Astrocyte (in vitro differentiated cells and primary cell): ENCODE results near the gene SUSD2. TPM values are rescaled to one million over a fixed set of nuclear protein-coding genes. Genes with fewer than 3 reads are reported as not detected.

Experiments
- DNase-seq: peaks from one replicate; pipeline ENCODE4 v3.0.0-alpha.2; 2010; ENCODE audit warnings: low read depth
- FAIRE-seq: peaks from 2 replicates; lab custom pipeline; 2011; peaks lifted over from hg19 to GRCh38; lab: Jason Lieb, UNC
- H2AFZ ChIP-seq: 2 replicates; pipeline ENCODE4 v1.6.0; 2012; ENCODE audit warnings: low read depth, low read length, inconsistent platforms
- H3K27ac ChIP-seq: 2 replicates; pipeline ENCODE4 v1.5.1; 2011; ENCODE audit warnings: low read depth, low read length, inconsistent platforms
- H3K27me3 ChIP-seq: 2 replicates; pipeline ENCODE4 v1.6.0; 2011; ENCODE audit warnings: low read length, inconsistent platforms; ENCODE audit not compliant: insufficient read depth
- H3K36me3 ChIP-seq: 2 replicates; pipeline ENCODE4 v1.5.1; 2011; ENCODE audit warnings: low read length, inconsistent platforms; ENCODE audit not compliant: insufficient read depth
- H3K4me1 ChIP-seq: 2 replicates; pipeline ENCODE4 v1.5.1; 2011; ENCODE audit warnings: low read length, inconsistent platforms; ENCODE audit not compliant: insufficient read depth
- H3K4me2 ChIP-seq: 2 replicates; pipeline ENCODE4 v1.6.0; 2012; ENCODE audit warnings: low read length, inconsistent platforms
- H3K4me3 ChIP-seq: 2 replicates; pipeline ENCODE4 v1.5.1; 2011; ENCODE audit warnings: low read depth, mild to moderate bottlenecking, low read length, inconsistent platforms; ENCODE audit not compliant: insufficient read depth
- H3K79me2 ChIP-seq: 2 replicates; pipeline ENCODE4 v1.6.0; 2012; ENCODE audit warnings: mild to moderate bottlenecking, low read length, inconsistent platforms; ENCODE audit not compliant: insufficient read depth
- H3K9ac ChIP-seq: 2 replicates; pipeline ENCODE4 v1.6.0; 2012; ENCODE audit warnings: mild to moderate bottlenecking, low read length, inconsistent platforms
- H3K9me3 ChIP-seq: 2 replicates; pipeline ENCODE4 v1.5.1; 2012; ENCODE audit warnings: low read depth, mild to moderate bottlenecking, low read length, inconsistent platforms; ENCODE audit not compliant: insufficient read depth
- H4K20me1 ChIP-seq: 2 replicates; pipeline ENCODE4 v1.6.0; 2012; ENCODE audit warnings: low read length, inconsistent platforms; ENCODE audit not compliant: insufficient read depth
- H3K27ac Mint-ChIP-seq: one replicate; pipeline ENCODE4 v1.8.0; 2021; ENCODE audit warnings: mild to moderate bottlenecking, mixed read lengths; ENCODE audit not compliant: unreplicated experiment
- H3K27me3 Mint-ChIP-seq: one replicate; pipeline ENCODE4 v1.8.0; 2021; ENCODE audit warnings: low read depth, mixed read lengths; ENCODE audit not compliant: unreplicated experiment
- H3K36me3 Mint-ChIP-seq: one replicate; pipeline ENCODE4 v1.8.0; 2021; ENCODE audit warnings: low read depth, mixed read lengths; ENCODE audit not compliant: unreplicated experiment
- H3K4me1 Mint-ChIP-seq: one replicate; pipeline ENCODE4 v1.8.0; 2021; ENCODE audit warnings: low read depth, mixed read lengths; ENCODE audit not compliant: unreplicated experiment
- H3K4me3 Mint-ChIP-seq: one replicate; pipeline ENCODE4 v1.8.0; 2021; ENCODE audit warnings: mild to moderate bottlenecking, moderate library complexity, mixed read lengths; ENCODE audit not compliant: unreplicated experiment
- H3K9me3 Mint-ChIP-seq: one replicate; pipeline ENCODE4 v1.8.0; 2021; ENCODE audit warnings: mild to moderate bottlenecking, mixed read lengths; ENCODE audit not compliant: unreplicated experiment
- EZH2 ChIP-seq: IDR thresholded peaks from 2 replicates; pipeline ENCODE4 v1.6.1; 2012; ENCODE audit warnings: mild to moderate bottlenecking, low read length, inconsistent platforms; ENCODE audit not compliant: insufficient read depth
- total RNA-seq: library from RNA; stranded (reverse); gene quantifications from 2 replicates; pipeline ENCODE4 v1.2.1, GENCODE V29; 2021
- TF ChIP-seq, protein P1 (sequence below): IDR thresholded peaks from 2 replicates; pipeline ENCODE4 v1.5.1; 2011; ENCODE audit warnings: low read depth, mild to moderate bottlenecking, inconsistent platforms, low read length, moderate library complexity; ENCODE audit not compliant: insufficient read depth

The SUSD2 gene
- total RNA-seq, 1 donor from 2014 or later = 0.77 TPM

DNA sequence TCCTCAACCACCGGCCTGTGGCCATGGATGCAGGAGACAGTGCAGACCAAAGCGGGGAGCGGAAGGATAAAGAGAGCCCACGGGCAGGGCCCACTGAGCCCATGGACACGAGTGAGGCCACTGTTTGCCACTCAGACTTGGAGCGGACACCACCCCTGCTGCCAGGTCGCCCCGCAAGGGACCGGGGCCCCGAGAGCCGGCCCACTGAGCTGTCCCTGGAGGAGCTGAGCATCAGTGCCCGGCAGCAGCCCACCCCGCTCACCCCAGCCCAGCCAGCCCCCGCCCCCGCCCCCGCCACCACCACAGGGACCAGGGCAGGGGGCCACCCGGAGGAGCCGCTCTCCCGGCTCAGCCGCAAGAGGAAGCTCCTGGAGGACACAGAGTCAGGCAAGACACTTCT lies 14.5 kb upstream of the SUSD2 start:
- H3K36me3 ChIP-seq = peaks cover 5% of the 10 kb centered on the region

DNA sequence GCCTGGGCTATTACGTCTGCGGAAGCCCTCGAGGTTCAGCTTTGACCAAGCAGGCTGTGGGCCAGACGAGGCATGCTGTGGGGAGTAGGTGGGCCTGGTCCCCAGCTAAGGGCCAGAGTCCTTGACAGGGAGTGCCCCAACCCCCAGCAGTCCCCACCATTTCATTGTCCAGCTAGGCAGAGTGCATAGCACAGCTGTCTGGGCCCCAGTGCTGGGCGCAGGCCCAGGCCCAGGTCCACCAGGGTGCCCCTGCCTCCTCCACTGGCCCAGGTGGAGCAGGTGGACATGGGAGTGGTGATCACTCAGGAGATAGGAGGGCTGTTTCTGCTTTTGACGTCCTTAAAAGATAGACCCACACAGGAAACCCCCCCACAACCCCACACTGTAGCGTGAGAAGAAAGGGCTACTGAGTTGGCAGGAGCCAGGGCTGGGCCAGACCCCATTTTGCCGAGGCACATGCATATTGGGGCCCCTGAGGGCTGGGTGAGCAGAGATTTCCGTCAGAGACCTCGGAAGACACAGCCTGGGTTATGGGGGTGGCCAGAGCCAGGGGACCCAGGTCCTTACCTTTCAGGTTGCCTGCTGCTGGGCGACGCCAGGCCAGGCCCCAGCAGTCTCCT lies 11.7 kb upstream of the SUSD2 start:
- TF ChIP-seq EZH2 = no peak
- TF ChIP-seq, protein P1, sequence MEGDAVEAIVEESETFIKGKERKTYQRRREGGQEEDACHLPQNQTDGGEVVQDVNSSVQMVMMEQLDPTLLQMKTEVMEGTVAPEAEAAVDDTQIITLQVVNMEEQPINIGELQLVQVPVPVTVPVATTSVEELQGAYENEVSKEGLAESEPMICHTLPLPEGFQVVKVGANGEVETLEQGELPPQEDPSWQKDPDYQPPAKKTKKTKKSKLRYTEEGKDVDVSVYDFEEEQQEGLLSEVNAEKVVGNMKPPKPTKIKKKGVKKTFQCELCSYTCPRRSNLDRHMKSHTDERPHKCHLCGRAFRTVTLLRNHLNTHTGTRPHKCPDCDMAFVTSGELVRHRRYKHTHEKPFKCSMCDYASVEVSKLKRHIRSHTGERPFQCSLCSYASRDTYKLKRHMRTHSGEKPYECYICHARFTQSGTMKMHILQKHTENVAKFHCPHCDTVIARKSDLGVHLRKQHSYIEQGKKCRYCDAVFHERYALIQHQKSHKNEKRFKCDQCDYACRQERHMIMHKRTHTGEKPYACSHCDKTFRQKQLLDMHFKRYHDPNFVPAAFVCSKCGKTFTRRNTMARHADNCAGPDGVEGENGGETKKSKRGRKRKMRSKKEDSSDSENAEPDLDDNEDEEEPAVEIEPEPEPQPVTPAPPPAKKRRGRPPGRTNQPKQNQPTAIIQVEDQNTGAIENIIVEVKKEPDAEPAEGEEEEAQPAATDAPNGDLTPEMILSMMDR = no peak
- Mint-ChIP-seq H3K4me3 (no peak overlapping the region), H3K27me3 (no peaks in the 10 kb centered on the region), H3K4me1 (no peaks in the 10 kb centered on the region), H3K27ac (no peak overlapping the region), H3K36me3 (peaks cover 9% of the 10 kb centered on the region), H3K9me3 (no peaks in the 10 kb centered on the region)
- peaks cover 8% of the 10 kb centered on the region for H4K20me1 ChIP-seq
- no peaks in the 10 kb centered on the region for H3K9me3 ChIP-seq
- no peak overlapping the region for H3K4me2 ChIP-seq
- no peaks in the 10 kb centered on the region for H3K79me2 ChIP-seq
- no peaks in the 10 kb centered on the region for H3K27me3 ChIP-seq
- no peak overlapping the region for H3K9ac ChIP-seq
- H3K36me3 ChIP-seq = peaks cover 5% of the 10 kb centered on the region
- H2AFZ ChIP-seq = no peak overlapping the region
- DNase-seq = no peak
- H3K4me3 ChIP-seq = no peak overlapping the region
- H3K27ac ChIP-seq = no peak overlapping the region
- peaks cover 9% of the 10 kb centered on the region for H3K4me1 ChIP-seq
- FAIRE-seq = no peak

More for the DNA sequence above, 14.5 kb upstream of the SUSD2 start:
- H3K4me1 Mint-ChIP-seq = no peaks in the 10 kb centered on the region
- FAIRE-seq (no peak), DNase-seq (no peak)
- H3K9me3 ChIP-seq = no peaks in the 10 kb centered on the region
- no peak overlapping the region for H3K4me2 ChIP-seq
- H3K27me3 Mint-ChIP-seq = no peaks in the 10 kb centered on the region
- H3K36me3 Mint-ChIP-seq = peaks cover 11% of the 10 kb centered on the region
- H3K4me1 ChIP-seq = peaks cover 9% of the 10 kb centered on the region
- no peaks in the 10 kb centered on the region for H3K9me3 Mint-ChIP-seq
- TF ChIP-seq, protein P1 = no peak
- no peak for TF ChIP-seq EZH2
- H3K4me3 Mint-ChIP-seq = no peak overlapping the region
- H2AFZ ChIP-seq = no peak overlapping the region
- no peak overlapping the region for H3K4me3 ChIP-seq
- no peaks in the 10 kb centered on the region for H3K27me3 ChIP-seq
- no peak overlapping the region for H3K9ac ChIP-seq
- no peaks in the 10 kb centered on the region for H3K79me2 ChIP-seq
- H3K27ac ChIP-seq = no peak overlapping the region
- H3K27ac Mint-ChIP-seq = no peak overlapping the region
- peaks cover 15% of the 10 kb centered on the region for H4K20me1 ChIP-seq

DNA sequence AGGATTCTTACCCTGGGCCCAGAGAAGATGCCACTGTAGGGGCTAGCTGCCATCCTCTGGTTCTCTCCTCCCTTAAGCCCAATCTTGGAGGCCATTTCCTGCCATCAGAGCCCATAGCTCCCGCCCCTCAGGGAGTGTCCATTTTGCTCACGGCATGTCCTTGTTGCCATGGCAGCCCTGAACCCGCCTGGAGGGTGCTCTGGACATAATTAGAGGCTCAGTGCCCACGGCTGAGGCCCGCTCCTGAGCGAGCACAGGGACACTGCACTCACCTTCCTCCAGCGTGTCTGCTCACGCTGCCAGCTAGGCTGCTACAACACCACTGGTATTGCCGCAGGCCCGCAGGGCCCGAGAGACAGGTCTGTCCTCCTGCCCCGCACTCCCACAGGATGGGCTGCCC lies 11.1 kb upstream of the SUSD2 start:
- peaks cover 5% of the 10 kb centered on the region for H3K36me3 ChIP-seq
- H2AFZ ChIP-seq = no peak overlapping the region
- peaks cover 9% of the 10 kb centered on the region for H4K20me1 ChIP-seq
- H3K4me3 Mint-ChIP-seq = no peak overlapping the region
- no peaks in the 10 kb centered on the region for H3K27me3 Mint-ChIP-seq
- H3K27ac ChIP-seq = no peak overlapping the region
- no peaks in the 10 kb centered on the region for H3K9me3 Mint-ChIP-seq
- no peaks in the 10 kb centered on the region for H3K27me3 ChIP-seq
- no peak overlapping the region for H3K4me3 ChIP-seq
- DNase-seq (no peak), FAIRE-seq (no peak)
- H3K4me1 Mint-ChIP-seq = no peaks in the 10 kb centered on the region
- no peak overlapping the region for H3K4me2 ChIP-seq
- H3K9me3 ChIP-seq = no peaks in the 10 kb centered on the region
- H3K36me3 Mint-ChIP-seq = peaks cover 9% of the 10 kb centered on the region
- no peak overlapping the region for H3K9ac ChIP-seq
- TF ChIP-seq, protein P1 = no peak
- TF ChIP-seq EZH2 = no peak
- no peak overlapping the region for H3K27ac Mint-ChIP-seq
- H3K79me2 ChIP-seq = no peaks in the 10 kb centered on the region
- peaks cover 9% of the 10 kb centered on the region for H3K4me1 ChIP-seq
